NCI-H526 (cell line): ENCODE measurements around the gene BLNK.
A peak's percentile ranks its signal among the peaks of the same experiment; 100 is the strongest.

Experiments used
- DNase-seq, 2 experiments: peaks; one replicate each; lab custom pipeline; 2025; lab: John Stamatoyannopoulos, UW

The BLNK gene

DNA sequence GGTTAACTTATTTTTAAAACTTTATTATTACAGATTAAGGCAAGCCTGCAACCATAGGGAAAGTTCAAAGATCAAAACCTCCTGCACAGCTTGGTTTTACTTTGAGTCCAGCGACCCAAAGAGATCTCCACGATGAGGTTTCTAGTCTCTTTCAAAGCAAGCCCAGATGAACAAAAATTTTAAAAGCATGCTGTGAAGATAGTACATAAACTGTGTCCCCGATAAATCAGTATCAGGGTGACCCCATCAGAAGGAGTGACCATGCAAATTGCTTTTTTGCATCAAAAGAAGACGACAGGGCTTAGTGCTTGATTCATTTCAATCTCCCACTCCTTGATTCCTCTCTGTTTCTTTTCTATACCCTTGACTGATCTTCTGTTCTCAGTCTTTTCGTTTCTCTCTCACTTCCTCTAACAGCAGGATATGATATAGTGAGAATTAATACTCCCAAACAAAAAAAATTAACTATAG, 16.8 kb upstream of the BLNK start:
- no peak for DNase-seq

DNA sequence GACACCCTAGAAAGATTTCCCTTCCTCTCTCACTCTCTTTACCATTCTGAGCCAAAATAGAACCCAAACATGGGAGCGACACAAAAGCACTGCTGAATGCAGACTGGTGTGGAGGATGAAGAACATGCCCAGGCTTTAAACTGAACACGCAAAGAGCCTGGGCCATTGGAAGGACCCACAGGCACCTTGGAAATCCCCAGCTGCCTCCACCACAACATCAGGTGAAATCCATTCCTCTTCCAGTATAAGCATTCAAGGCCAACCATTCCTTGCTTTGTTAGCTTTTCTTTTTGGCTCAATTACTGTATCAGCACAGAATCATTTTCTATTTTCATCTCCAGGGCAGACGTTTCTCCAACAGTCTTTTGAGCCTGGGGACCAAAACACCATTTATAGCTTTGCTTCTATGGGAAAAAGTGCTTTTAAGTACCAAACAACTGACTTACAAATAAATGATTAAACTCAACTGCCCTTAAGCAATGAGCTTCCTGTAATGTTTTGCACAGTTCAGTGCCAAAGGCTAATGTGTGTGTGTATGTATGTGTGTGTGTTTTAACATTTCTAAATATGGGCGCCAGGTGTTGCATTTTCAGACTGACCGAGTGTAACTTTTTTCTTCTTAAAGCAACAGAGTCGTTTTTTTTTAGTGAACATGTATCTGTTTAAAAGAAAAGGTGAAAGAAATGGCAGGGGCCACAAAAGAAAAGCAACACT, 16.2 kb upstream of the BLNK start:
- DNase-seq = peak; percentile 43 to 52

- DNase-seq = no peak
Observed at GRCh38 chr10:96285331-96285752, 14.0 kb upstream of the BLNK start.

GRCh38 chr10:96283756-96284155, 12.4 kb upstream of the BLNK start:
- no peak for DNase-seq

GRCh38 chr10:96283351-96283750, 12.0 kb upstream of the BLNK start:
- no peak for DNase-seq

DNA sequence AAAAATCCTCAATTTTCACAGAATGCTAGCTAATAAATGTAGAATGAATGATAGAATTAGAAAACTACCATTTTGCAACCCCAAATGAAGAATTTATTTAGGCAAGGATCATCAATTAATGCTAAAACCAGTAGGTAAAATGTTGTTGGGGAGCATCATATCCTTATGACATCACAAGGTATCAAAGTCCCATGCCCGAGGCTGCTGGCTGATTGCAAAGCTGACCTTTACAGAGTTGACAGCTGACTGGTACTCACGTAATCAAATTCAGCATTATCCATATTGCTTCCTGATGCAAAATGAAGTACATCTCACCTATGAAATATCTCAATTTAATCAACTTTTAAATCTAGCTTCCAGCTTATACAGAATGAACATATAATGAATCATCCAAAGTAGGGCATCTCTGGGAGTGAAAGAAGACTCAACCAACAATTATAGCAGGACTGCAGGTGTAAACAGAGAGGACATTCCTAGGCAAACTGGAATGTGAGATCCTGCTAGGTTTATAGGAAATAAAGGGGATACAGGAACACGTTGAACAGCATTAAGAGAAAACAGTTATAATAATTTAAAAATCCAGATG, 10.2 kb upstream of the BLNK start:
- DNase-seq = no peak

GRCh38 chr10:96280859-96281258, 9.5 kb upstream of the BLNK start:
- DNase-seq = no peak

DNA sequence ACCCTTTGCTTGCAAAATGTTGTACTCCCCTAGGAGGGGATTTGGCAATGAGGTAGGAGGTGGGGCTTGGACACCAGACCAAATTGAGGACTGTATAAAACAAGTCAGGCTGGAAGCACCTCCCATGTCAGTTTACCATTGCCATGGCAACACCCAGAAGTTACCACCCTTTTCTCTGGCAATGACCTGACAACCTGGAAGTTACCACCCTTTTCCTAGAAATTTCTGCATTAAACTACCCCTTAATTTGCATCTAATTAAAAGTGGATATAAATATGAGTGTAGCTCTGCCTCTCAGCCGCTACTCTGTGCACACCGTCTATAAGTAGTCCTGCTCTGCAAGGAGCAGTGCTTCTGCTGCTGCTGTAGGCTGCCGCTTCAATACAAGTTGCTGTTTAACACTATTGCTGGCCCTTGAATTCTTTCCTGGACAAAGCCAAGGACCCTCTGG, 7.8 kb upstream of the BLNK start:
- no peak for DNase-seq

DNA sequence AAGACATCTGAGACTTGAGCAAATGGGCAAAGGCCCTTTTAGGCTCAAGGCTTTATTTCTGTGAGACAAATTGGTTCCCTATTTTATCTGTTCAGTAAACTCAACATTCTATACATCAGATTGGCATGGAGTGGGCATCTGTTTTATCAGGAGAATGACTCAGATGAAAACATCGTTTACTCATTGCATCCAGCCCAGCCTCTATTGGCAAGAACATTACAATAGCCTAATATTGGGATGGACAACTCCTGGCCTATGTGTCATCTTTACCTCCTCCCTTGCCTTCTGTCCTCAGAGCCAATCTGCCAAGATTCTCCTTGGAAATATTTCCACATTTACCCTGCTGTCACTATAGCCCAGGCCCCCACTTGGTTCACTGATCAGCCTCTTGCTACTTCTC, 5.5 kb upstream of the BLNK start:
- DNase-seq = no peak

DNA sequence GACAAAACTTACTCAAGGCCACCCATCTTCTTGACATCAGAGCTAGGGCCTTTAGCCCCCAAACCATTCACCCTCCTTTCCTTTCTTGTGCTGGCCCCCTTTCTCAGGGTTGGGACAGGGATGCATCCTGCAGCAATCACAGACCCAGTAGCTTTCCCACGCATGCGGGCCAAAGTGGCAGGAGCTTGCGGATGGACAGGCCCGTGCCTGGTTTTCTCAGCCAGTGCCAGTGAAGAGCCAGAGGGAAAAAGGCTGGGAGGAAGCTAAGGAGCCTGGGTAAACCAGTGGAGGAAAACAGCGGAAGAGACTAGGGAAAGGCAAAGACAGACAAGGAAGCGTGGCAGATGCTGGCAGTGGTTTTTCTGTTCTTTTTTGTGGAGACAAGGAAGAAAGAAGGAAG, 5.1 kb upstream of the BLNK start:
- DNase-seq = no peak

DNA sequence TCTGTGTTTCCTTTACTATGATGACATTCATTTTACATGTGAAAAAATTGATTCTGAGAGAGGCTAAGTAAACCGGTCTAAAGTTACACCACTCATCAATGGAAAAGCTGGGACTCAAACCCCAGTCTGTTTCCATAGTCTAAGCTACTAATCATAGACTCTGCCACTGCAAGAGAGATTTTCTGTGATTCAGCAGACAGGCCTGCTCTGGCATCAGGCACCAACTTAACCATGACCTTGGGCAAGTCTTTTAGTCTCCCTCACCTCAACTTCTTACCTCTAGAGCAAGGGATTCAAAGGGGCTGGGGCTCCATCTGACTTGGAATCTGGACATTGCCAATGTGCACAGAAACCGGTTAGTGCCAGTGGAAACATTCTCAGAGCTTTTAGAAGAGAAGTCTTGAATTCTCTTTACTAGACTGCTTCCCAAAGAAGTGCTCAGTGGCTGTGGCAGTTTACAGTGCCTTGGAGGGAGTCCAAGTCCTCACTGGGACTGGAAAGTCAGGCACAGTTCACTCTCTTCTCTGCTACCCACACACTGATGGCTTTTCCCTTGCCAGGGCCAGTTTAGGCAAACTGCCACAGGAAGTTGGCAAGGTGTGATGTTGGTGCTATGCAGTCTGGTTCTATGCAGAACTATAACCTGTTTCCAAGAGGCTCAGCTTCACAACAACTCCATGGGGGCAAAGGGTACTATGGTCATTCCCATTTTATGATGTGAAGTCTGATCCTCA, 4.5 kb upstream of the BLNK start:
- no peak for DNase-seq

DNA sequence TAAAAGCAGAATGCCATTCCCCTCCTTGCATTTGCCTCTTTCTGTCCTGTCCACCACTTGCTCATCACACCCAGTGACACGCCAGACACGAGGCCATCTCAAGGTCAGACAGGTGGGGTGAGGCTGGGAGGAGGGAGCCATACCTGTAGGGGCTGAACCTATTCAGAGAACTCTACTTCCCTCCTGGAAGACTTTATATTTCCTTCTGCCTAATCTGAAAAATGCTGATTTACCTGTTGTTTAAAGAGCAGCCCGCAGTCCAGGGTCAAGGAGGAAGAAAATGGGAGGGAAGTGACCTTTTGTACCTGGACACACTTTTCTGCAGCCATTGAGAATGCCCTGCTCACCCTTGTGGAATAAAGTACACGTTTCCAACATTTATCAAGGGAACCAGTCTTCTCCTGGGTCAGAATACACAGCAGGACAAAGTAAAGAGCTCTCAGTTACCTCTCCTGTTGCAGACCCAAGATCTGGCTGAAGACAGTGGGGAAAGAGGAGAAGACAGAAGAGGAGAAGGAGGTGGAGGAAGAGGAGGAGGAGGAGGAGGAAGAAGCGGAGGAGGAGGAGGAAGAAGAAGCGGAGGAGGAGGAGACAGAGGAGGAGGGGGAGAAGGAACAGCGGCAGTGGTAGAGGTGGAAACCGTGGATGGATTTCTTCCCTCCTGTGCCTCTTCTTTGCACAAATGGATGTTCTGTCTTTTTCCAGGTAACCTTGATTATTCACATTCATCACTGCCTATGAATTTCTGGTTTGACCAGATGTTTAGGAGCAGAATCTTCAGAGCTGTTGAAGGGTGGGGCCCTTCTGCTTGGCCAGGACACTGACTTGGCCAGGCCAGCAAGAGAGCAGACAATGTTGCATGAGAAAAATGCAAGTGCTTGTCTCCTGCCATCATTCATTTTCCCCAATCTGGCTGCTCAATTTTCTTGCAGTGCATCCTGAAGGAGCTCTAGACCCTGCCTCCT, 1.2 kb upstream of the BLNK start:
- no peak for DNase-seq

GRCh38 chr10:96270571-96270970, 798 bp downstream of the BLNK start:
- no peak for DNase-seq

DNA sequence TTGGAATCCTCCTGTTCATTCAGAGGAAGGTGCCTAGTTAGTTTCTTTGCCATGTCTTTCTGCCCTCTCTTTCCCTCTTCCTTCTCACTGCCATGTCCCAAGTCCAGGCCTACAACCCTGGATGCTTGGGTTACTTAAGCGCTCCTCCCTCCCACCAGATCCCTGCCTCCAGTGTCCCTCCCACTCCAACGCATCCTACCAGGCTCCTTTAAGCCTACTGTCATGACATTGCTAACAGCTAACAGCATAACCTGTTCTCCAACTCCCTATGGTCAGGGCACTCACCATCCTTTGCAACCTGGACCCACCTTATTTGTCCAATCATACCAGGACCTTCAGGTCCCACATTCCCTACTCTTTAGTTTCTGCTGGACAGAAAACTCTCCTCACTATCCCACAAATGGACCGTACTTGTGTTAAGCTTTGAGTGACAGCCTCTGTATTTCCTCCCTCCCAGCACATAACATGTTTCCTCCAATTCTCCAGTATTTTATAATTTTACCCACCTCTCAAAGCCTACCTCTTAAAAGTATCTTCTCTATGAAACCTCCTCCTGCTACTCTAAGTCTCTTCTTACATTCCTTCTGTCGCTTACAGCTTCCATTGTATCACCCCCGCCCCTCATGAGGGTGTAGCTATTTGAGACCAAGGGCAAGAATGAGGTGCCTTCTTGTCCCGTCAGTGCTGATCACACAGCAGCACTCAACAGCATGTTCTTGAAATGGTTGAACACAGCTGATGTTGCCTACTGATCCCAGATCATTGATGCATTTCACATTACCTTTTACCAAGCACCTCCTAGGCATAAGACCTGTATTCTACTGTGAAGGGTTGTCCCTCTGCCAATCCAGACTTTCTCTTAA, 1.7 kb downstream of the BLNK start:
- DNase-seq = no peak

GRCh38 chr10:96268341-96268909, 2.9 kb downstream of the BLNK start:
- no peak for DNase-seq

DNA sequence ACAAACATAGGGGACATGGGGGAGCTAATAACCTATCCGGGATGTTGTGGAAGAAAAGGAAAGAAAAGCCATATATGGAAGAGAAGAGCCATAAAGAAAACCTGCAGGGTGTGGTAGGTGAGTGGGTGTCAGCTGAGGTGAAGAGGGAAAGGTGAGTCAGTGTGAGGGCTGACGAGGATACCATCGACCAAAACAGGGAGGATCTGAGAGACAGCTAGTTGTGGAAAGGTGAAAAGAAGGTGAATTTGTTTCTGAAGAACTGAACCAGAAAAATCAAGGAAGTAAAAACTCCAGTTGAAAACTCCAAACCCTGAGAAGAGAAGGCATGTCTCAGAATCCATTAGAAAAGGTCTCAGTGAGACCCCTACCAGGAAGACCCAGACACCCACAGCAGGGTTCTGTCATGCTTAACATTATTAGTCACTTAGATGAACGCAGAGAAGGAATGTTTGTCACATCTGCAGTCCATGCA, 4.1 kb downstream of the BLNK start:
- DNase-seq = no peak

DNA sequence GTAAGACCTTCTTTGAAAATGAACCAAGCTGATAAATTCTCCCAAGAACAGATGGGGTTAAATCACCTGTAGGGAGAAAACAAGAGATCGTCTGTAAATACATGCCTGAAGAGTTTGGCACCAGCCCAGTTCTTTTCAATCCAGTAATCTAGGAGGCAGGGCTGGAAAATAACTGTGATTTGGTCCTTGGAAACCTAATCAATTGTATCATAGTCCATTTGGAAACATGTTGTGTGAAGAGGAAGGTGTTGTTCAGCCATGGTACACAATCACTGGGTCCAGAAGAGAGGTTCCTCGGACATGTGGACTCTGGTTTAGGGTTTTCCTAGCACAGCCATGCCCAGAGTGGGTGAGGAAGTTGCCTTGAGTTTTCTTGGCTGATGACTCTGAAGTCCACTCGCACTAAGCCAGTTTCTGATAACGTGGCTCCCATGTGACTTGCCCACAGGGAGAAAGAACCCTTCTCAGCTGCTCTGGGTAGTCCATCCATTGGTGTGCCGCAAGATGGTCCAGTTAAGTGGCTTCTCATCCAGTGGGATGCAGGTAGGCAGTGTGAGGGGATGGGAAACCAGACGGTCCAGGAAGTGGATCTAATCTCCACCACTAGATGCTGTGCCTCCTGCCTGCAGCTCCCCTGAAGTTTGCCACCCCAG, 5.1 kb downstream of the BLNK start:
- DNase-seq = no peak

DNA sequence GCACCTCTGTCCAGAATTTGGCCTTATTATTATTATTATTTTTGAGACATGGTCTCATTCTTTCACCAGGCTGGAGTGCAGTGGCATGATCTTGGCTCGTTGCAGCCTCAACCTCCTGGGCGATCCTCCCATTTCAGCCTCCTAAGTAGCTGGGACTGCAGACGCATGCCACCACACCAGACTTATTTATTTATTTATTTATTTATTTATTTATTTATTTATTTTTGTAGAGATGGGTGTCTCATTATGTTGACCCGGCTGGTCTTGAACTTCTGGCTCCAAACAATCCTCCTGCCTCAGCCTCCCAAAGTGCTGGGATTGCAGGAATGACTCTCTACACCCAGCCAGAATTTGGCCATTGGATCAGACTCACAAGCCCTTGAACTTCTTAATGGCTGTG, 6.4 kb downstream of the BLNK start:
- DNase-seq = no peak

GRCh38 chr10:96263669-96264068, 7.7 kb downstream of the BLNK start:
- DNase-seq = no peak

- no peak for DNase-seq
Observed at GRCh38 chr10:96263176-96263575, 8.2 kb downstream of the BLNK start.
